Thyroid gland (tissue), 4 donors: Measurements from ENCODE around the gene ITPKB.

Experiments used
- POLR2A ChIP-seq, 2 donors: fragments of 450-650 bp; IDR thresholded peaks; one replicate each; pipeline ENCODE4 v1.6.1; 2017; ENCODE audit warnings: antibody characterized with exemption in 2 of 2, mild to moderate bottlenecking in 2 of 2, moderate library complexity in 1 of 2
- TF ChIP-seq, protein P1 (sequence below), 6 experiments: fragments of 200-600 bp in 3 of 6; fragments of 450-650 bp in 3 of 6; sonication (generic) in 3 of 6; IDR thresholded peaks; one replicate each; pipeline ENCODE4 v1.5.1; 2016 to 2019; ENCODE audit warnings: antibody characterized with exemption in 6 of 6, mild to moderate bottlenecking in 2 of 6, inconsistent platforms in 1 of 6, moderate library complexity in 1 of 6

GRCh38 chr1:226625832-226626576 is 113.1 kb downstream of the ITPKB start:
- no peak for TF ChIP-seq POLR2A (IDR thresholded peaks at IDR 0.05)
- TF ChIP-seq, protein P1, sequence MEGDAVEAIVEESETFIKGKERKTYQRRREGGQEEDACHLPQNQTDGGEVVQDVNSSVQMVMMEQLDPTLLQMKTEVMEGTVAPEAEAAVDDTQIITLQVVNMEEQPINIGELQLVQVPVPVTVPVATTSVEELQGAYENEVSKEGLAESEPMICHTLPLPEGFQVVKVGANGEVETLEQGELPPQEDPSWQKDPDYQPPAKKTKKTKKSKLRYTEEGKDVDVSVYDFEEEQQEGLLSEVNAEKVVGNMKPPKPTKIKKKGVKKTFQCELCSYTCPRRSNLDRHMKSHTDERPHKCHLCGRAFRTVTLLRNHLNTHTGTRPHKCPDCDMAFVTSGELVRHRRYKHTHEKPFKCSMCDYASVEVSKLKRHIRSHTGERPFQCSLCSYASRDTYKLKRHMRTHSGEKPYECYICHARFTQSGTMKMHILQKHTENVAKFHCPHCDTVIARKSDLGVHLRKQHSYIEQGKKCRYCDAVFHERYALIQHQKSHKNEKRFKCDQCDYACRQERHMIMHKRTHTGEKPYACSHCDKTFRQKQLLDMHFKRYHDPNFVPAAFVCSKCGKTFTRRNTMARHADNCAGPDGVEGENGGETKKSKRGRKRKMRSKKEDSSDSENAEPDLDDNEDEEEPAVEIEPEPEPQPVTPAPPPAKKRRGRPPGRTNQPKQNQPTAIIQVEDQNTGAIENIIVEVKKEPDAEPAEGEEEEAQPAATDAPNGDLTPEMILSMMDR (IDR thresholded peaks at IDR 0.05) = no peak
